Measurements from ENCODE around the gene NUCKS1.

The NUCKS1 gene

GRCh38 chr1:205672395-205672889 lies 77.5 kb downstream of the NUCKS1 start:
- Histone ChIP-seq H3K9me3 (no peaks in the 10 kb centered on the region), H3K36me3 (replicated peaks) (no peaks in the 10 kb centered on the region), H3K27me3 (ENCODE audit: low read depth) (no peaks in the 10 kb centered on the region), H3K4me3 (no peak overlapping the region), H3K4me1 (peaks cover 6% of the 10 kb centered on the region)
- no peak for DNase-seq (ENCODE audit: low spot score in 2 of 2)
- in situ Hi-C loops (cut with MboI; ENCODE audit: low sequenced_read_pairs), result no loop called here

- H3K36me3 ChIP-seq (replicated peaks), result no peaks in the 10 kb centered on the region
- no peaks in the 10 kb centered on the region for H3K27me3 ChIP-seq (ENCODE audit: low read depth)
- no peak overlapping the region for H3K4me3 ChIP-seq
- peaks cover 6% of the 10 kb centered on the region for H3K4me1 ChIP-seq
- in situ Hi-C loops (cut with MboI; ENCODE audit: low sequenced_read_pairs), result no loop called here
- DNase-seq (ENCODE audit: low spot score in 2 of 2), result peak; percentile 18 to 48
- H3K9me3 ChIP-seq, result no peaks in the 10 kb centered on the region
These were observed 79.2 kb downstream of the NUCKS1 start for GRCh38 chr1:205670611-205671430.

DNA sequence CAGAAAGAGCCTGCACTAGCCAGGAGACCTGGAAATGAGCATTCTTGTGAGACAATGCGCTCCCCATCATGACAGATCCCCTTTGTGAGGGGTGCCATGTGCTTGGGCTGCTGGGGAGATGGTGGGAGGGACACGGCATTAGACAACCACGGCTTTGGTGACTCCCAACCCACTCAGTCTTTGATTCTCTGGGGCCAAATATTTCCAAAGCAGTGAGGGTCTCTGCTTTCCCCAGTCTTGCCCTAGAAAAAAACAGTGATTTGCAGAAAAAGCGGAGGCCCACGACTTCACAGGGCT lies 79.9 kb downstream of the NUCKS1 start:
- in situ Hi-C loops (cut with MboI; ENCODE audit: low sequenced_read_pairs), result no loop called here
- Histone ChIP-seq H3K36me3 (replicated peaks) (no peaks in the 10 kb centered on the region), H3K4me1 (peaks cover 6% of the 10 kb centered on the region), H3K4me3 (no peak overlapping the region), H3K27me3 (ENCODE audit: low read depth) (no peaks in the 10 kb centered on the region), H3K9me3 (no peaks in the 10 kb centered on the region)
- no peak for DNase-seq (ENCODE audit: low spot score in 2 of 2)

DNA sequence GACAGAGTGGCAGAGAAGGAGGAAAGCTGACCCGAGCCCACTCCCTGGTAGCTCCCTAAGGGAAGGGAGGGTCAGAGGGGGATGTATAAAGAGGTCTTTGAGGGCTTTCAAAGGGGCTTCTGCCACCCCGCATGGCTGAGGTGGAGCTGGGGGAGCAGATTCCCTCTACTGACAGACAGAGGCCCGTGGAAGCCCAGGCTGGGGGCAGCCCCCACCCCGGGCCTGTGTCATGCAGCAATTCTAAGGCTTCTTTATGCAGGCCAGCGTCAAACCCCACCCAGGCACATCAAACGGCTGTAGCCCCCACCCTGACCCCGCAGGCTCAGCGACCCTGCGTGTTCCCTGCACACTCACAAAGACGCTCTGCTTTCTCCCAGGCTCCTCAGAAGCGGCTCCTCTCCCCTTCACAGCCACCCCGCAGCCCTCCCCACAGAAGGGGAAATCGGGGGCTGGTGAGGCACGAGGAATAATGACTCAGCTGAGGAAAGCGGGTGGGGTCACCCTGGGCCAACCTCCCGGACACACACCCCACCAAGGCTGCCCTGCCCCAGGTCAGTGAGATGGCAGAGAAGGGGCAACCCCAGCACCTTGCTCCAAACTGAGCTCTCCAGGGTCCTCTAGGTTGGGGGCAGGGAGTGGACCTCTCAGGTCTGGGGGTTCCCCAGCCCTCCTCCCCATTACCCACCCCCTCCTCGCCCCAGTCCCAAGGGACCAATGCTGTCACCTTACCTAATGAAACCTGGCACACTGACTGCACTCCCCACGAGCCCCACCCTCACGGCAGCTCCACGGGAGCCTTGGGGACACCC lies 80.4 kb downstream of the NUCKS1 start:
- DNase-seq (ENCODE audit: low spot score in 2 of 2), result no peak
- no peak overlapping the region for H3K4me3 ChIP-seq
- H3K4me1 ChIP-seq, result peaks cover 6% of the 10 kb centered on the region
- H3K9me3 ChIP-seq, result no peaks in the 10 kb centered on the region
- H3K27me3 ChIP-seq (ENCODE audit: low read depth), result no peaks in the 10 kb centered on the region
- H3K36me3 ChIP-seq (replicated peaks), result no peaks in the 10 kb centered on the region
- in situ Hi-C loops (cut with MboI; ENCODE audit: low sequenced_read_pairs), result no loop called here

GRCh38 chr1:205668951-205669340 lies 81.0 kb downstream of the NUCKS1 start:
- no peaks in the 10 kb centered on the region for H3K9me3 ChIP-seq
- H3K4me1 ChIP-seq, result peaks cover 6% of the 10 kb centered on the region
- in situ Hi-C loops (cut with MboI; ENCODE audit: low sequenced_read_pairs), result no loop called here
- no peak overlapping the region for H3K4me3 ChIP-seq
- H3K36me3 ChIP-seq (replicated peaks), result no peaks in the 10 kb centered on the region
- H3K27me3 ChIP-seq (ENCODE audit: low read depth), result no peaks in the 10 kb centered on the region
- DNase-seq (ENCODE audit: low spot score in 2 of 2), result no peak

DNA sequence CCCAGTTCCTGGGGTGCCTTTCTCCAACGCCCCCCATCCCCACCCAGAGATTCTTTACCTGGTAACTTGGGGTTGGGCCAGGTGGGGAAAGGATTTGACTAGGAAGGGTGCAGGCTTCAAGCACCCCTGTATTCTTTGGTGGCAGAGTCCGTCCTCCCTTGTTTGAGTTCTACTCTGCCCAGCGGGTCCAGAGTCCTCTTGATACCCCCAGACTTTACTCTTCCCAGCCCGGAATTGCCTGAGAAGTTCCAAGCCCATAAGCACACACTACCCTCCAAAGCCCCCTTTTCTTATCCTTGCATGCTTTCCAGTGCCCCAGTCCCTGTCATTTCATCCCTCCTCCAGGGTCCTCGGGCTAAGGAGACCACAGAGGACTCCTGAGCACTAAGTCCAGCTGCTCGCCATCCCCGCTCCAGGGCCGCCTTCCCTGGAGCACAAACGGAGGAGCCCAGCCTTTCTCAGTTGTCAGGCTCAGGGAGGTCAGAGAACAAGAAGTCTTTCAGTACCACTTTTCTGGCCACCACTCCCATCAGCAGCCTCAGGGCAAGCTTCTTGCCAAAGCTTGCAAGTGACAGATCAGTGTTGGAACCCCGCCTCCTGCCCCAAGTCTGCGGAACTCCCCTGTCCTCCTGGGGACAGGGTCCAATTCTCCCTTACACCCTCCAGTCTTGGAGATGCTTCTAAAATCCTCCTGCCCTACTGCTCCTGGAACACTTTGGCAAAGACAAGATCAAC lies 81.9 kb downstream of the NUCKS1 start:
- H3K4me1 ChIP-seq, result peaks cover 6% of the 10 kb centered on the region
- no peaks in the 10 kb centered on the region for H3K9me3 ChIP-seq
- no peak overlapping the region for H3K4me3 ChIP-seq
- DNase-seq (ENCODE audit: low spot score in 2 of 2), result no peak
- no peaks in the 10 kb centered on the region for H3K27me3 ChIP-seq (ENCODE audit: low read depth)
- in situ Hi-C loops (cut with MboI; ENCODE audit: low sequenced_read_pairs), result no loop called here
- no peaks in the 10 kb centered on the region for H3K36me3 ChIP-seq (replicated peaks)

GRCh38 chr1:205666372-205667166 lies 83.4 kb downstream of the NUCKS1 start:
- Histone ChIP-seq H3K4me1 (no peaks in the 10 kb centered on the region), H3K9me3 (no peaks in the 10 kb centered on the region), H3K27me3 (ENCODE audit: low read depth) (no peaks in the 10 kb centered on the region), H3K36me3 (replicated peaks) (no peaks in the 10 kb centered on the region), H3K4me3 (no peak overlapping the region)
- in situ Hi-C loops (cut with MboI; ENCODE audit: low sequenced_read_pairs), result no loop called here
- DNase-seq (ENCODE audit: low spot score in 2 of 2), result no peak

DNA sequence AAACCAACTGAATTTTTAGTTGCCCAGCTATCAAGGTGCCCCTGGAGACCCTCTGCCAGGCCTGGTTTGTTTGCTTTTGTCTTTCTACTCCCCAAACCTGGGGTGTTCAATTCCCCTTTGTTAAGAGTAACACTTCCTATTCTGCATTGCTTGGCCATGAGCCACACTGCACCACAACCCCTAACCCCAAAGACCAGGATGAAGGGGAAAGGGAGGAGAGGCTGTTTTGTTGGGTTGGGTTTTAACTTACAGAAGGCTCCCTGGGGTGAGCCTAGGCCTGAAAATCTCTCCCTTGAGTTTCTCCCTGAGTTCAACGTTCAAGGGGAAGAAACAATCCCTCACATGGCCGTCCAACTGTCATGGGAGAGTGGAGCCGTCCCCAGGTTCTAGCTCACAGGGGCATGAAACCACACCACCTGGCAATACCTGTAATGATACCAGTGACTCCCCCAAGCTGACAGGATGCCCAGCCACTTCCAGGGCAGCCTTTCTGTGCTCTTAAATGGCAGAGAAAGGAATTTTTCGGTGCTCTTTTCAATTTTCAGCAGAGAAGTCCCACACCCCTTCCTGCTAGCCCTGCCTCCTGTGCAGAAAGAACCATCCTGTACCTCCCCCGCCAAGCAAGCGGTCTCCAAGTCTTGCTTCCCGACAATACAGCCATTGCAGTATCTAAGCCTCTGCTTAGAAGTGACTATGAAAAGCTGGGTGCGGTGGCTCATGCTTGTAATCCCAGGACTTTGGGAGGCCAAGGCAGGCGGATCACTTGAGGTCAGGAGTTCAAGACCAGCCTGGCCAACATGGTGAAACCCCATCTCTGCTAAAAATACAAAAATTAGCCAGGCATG lies 84.6 kb downstream of the NUCKS1 start:
- peak in 1 of 2 experiments; percentile 28 for DNase-seq (ENCODE audit: low spot score in 2 of 2)
- no peak overlapping the region for H3K4me3 ChIP-seq
- H3K4me1 ChIP-seq, result no peaks in the 10 kb centered on the region

GRCh38 chr1:205664399-205665017 lies 85.5 kb downstream of the NUCKS1 start:
- no peak overlapping the region for H3K4me3 ChIP-seq
- no peaks in the 10 kb centered on the region for H3K4me1 ChIP-seq
- no peak for DNase-seq (ENCODE audit: low spot score in 2 of 2)
- no peaks in the 10 kb centered on the region for H3K36me3 ChIP-seq (replicated peaks)
- H3K9me3 ChIP-seq, result no peaks in the 10 kb centered on the region
- in situ Hi-C loops (cut with MboI; ENCODE audit: low sequenced_read_pairs), result no loop called here
- H3K27me3 ChIP-seq (ENCODE audit: low read depth), result no peaks in the 10 kb centered on the region

More for the DNA sequence above, 84.6 kb downstream of the NUCKS1 start:
- H3K36me3 ChIP-seq (replicated peaks), result no peaks in the 10 kb centered on the region
- in situ Hi-C loops (cut with MboI; ENCODE audit: low sequenced_read_pairs), result no loop called here
- no peaks in the 10 kb centered on the region for H3K27me3 ChIP-seq (ENCODE audit: low read depth)
- no peaks in the 10 kb centered on the region for H3K9me3 ChIP-seq

DNA sequence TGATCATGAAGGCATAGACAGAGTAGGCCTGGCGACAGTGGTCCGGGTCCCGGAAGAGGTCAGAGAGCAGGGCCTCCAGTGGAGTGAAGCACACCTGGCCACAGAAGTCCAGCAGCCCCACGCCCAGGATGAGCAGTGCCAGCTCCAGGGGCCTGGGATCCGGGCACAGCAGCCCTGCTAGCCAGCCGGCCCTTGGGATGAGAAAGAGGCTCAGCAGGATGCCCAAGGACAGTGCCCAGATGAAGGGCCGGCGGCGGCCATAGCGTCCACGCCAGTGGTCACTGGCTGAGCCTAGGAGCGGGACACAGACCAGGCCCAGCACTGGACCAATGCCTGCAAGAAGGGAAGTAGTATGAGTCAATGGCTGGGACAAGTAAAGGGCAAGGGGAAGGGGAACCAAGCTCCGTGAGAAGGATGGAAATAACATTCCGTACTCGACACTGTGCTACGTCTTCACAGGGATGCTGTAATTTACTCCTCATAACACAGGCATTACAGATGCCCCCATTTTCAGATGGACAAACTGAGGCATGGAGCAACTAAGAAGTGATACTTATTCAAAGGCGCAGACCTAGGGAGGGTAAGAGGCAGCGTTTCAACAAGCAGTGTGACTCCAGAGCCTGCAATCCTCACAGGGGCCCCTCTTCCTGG lies 86.6 kb downstream of the NUCKS1 start:
- Histone ChIP-seq H3K36me3 (replicated peaks) (no peaks in the 10 kb centered on the region), H3K9me3 (no peaks in the 10 kb centered on the region), H3K4me1 (no peaks in the 10 kb centered on the region), H3K27me3 (ENCODE audit: low read depth) (no peaks in the 10 kb centered on the region), H3K4me3 (no peak overlapping the region)
- DNase-seq (ENCODE audit: low spot score in 2 of 2), result no peak
- in situ Hi-C loops (cut with MboI; ENCODE audit: low sequenced_read_pairs), result no loop called here
